MM.1S (cell line): ENCODE results near the gene BCL3.

Experiments
- EZH2phosphoT487 ChIP-seq: fragments of 300-600 bp; sonication (generic); IDR thresholded peaks from 2 replicates; pipeline ENCODE4 v1.6.1; 2018; ENCODE audit warnings: antibody characterized with exemption, low read length
- TF ChIP-seq, protein P1 (sequence below): fragments of 300-600 bp; sonication (generic); IDR thresholded peaks from 2 replicates; pipeline ENCODE4 v1.5.1; 2016; ENCODE audit warnings: antibody characterized with exemption, low read length, mixed read lengths

DNA sequence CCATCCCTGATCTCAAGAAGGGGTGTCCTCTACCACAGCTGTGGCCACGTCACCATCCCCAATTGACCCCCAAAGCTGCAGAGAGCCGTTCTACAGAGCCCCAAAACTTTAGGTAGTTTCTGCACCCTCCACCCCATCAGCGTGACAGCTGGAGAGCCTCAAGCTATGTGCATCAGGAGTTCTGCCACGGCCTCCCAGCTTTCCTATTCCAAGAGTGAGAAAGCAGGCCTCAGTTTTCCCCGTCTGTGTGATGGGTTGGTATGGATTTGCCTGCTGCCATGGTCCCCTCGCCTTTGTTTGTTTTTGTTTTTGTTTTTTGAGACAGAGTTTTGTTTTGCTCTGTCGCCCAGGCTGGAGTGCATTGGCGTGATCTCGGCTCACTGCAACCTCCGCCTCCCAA is 1.5 kb downstream of the BCL3 start:
- TF ChIP-seq, protein P1, sequence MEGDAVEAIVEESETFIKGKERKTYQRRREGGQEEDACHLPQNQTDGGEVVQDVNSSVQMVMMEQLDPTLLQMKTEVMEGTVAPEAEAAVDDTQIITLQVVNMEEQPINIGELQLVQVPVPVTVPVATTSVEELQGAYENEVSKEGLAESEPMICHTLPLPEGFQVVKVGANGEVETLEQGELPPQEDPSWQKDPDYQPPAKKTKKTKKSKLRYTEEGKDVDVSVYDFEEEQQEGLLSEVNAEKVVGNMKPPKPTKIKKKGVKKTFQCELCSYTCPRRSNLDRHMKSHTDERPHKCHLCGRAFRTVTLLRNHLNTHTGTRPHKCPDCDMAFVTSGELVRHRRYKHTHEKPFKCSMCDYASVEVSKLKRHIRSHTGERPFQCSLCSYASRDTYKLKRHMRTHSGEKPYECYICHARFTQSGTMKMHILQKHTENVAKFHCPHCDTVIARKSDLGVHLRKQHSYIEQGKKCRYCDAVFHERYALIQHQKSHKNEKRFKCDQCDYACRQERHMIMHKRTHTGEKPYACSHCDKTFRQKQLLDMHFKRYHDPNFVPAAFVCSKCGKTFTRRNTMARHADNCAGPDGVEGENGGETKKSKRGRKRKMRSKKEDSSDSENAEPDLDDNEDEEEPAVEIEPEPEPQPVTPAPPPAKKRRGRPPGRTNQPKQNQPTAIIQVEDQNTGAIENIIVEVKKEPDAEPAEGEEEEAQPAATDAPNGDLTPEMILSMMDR = no peak
- TF ChIP-seq EZH2phosphoT487 = no peak
